Prostate gland (tissue), 2 donors: Measurements from ENCODE around the gene TCERG1L.

ENCODE experiments used
- POLR2AphosphoS5 ChIP-seq: sonication (generic); formaldehyde crosslinking; IDR thresholded peaks from one replicate; pipeline ENCODE4 v1.6.1; 2017; ENCODE audit warnings: antibody characterized with exemption
- TF ChIP-seq, protein P1 (sequence below), 4 experiments: fragments of 200-600 bp in 2 of 4; fragments of 450-650 bp in 2 of 4; sonication (generic) in 2 of 4; IDR thresholded peaks; 1 replicate in 3 of 4; 2 replicates in 1 of 4; pipeline ENCODE4 v1.5.1; 2016 to 2019; ENCODE audit warnings: antibody characterized with exemption in 4 of 4, mild to moderate bottlenecking in 2 of 4, moderate library complexity in 2 of 4

DNA sequence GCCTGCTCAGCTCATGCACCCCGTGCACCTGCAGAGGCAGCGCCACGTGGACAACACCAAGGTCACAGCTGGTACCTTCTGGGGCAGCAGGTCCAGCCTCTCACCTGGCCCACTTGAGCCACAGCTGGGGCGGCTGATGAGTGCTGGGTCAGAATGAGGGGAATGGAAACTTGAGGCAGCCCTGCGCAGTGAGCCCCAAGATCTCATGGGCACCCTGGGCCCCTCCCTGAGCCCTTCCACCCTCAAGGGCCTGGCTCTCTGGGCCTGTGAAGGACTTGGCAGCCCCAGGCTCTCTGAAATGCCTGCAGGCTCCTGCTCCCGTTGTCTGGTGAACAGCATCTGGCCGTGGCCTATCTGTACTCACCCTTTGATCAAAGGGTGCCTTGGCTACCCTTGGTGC is 112.7 kb downstream of the TCERG1L start:
- TF ChIP-seq, protein P1, sequence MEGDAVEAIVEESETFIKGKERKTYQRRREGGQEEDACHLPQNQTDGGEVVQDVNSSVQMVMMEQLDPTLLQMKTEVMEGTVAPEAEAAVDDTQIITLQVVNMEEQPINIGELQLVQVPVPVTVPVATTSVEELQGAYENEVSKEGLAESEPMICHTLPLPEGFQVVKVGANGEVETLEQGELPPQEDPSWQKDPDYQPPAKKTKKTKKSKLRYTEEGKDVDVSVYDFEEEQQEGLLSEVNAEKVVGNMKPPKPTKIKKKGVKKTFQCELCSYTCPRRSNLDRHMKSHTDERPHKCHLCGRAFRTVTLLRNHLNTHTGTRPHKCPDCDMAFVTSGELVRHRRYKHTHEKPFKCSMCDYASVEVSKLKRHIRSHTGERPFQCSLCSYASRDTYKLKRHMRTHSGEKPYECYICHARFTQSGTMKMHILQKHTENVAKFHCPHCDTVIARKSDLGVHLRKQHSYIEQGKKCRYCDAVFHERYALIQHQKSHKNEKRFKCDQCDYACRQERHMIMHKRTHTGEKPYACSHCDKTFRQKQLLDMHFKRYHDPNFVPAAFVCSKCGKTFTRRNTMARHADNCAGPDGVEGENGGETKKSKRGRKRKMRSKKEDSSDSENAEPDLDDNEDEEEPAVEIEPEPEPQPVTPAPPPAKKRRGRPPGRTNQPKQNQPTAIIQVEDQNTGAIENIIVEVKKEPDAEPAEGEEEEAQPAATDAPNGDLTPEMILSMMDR (IDR thresholded peaks at IDR 0.05), result no peak
- no peak for TF ChIP-seq POLR2AphosphoS5
